Measurements from ENCODE around the gene CPNE4.

The CPNE4 gene

GRCh38 chr3:131526801-131527347 lies 507.9 kb downstream of the CPNE4 start:
- Histone ChIP-seq H4K20me1 (ENCODE audit: insufficient read depth) (no peaks in the 10 kb centered on the region), H3K4me1 (ENCODE audit: low read depth, poor library complexity, severe bottlenecking) (no peaks in the 10 kb centered on the region), H3K4me2 (no peak overlapping the region), H3K79me2 (ENCODE audit: insufficient read depth, low read depth) (no peaks in the 10 kb centered on the region), H2AFZ (ENCODE audit: low read depth) (no peak overlapping the region), H3K27ac (no peak overlapping the region), H3K9ac (no peak overlapping the region), H3K27me3 (ENCODE audit: insufficient read depth, low read depth) (no peaks in the 10 kb centered on the region), H3K4me3 (IDR thresholded peaks at IDR 0.05; ENCODE audit: insufficient read depth, low read depth, low read length) (no peak overlapping the region), H3K36me3 (ENCODE audit: insufficient read depth) (no peaks in the 10 kb centered on the region)
- TF ChIP-seq CTCF (conservative IDR thresholded peaks at IDR 0.05; ENCODE audit: low read depth, low read length): no peak

DNA sequence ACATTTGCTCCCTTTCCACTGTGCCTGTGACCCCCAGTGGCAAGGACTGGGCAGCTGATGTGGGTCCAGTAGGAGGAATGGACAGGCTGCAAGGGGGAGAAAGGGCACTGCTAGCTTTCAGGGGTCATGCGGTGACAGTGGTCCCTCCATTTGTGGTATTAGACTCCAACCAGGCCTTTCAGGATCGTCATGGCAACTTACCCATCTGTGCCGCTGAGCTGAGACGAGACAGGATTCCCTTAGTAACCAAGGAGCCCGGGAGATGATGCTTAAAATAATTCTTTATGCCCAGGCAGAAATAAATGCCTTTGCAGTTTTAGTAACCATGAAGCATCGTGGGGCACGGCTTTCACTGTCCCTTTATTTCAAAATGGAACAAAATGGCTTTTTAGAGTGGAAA lies 516.1 kb downstream of the CPNE4 start:
- Histone ChIP-seq H3K36me3 (ENCODE audit: insufficient read depth) (no peaks in the 10 kb centered on the region), H3K79me2 (ENCODE audit: insufficient read depth, low read depth) (no peaks in the 10 kb centered on the region), H3K4me3 (IDR thresholded peaks at IDR 0.05; ENCODE audit: insufficient read depth, low read depth, low read length) (no peak overlapping the region), H4K20me1 (ENCODE audit: insufficient read depth) (no peaks in the 10 kb centered on the region), H3K27me3 (ENCODE audit: insufficient read depth, low read depth) (no peaks in the 10 kb centered on the region), H3K4me1 (ENCODE audit: low read depth, poor library complexity, severe bottlenecking) (no peaks in the 10 kb centered on the region), H3K27ac (no peak overlapping the region), H3K4me2 (no peak overlapping the region), H3K9ac (no peak overlapping the region), H2AFZ (ENCODE audit: low read depth) (no peak overlapping the region)
- no peak for TF ChIP-seq CTCF (conservative IDR thresholded peaks at IDR 0.05; ENCODE audit: low read depth, low read length)

- H3K9ac ChIP-seq: no peak overlapping the region
- no peak overlapping the region for H2AFZ ChIP-seq (ENCODE audit: low read depth)
- H3K4me1 ChIP-seq (ENCODE audit: low read depth, poor library complexity, severe bottlenecking): peaks cover 14% of the 10 kb centered on the region
- H3K4me3 ChIP-seq (IDR thresholded peaks at IDR 0.05; ENCODE audit: insufficient read depth, low read depth, low read length): no peak overlapping the region
- H4K20me1 ChIP-seq (ENCODE audit: insufficient read depth): no peaks in the 10 kb centered on the region; the same call in 1 of the 2 replicates
- no peaks in the 10 kb centered on the region for H3K27me3 ChIP-seq (ENCODE audit: insufficient read depth, low read depth)
- no peak overlapping the region for H3K4me2 ChIP-seq
- H3K27ac ChIP-seq: no peak overlapping the region
- peaks cover 25% of the 10 kb centered on the region for H3K79me2 ChIP-seq (ENCODE audit: insufficient read depth, low read depth)
- peaks cover 3% of the 10 kb centered on the region; the same call in 1 of the 2 replicates for H3K36me3 ChIP-seq (ENCODE audit: insufficient read depth)
- no peak for TF ChIP-seq CTCF (conservative IDR thresholded peaks at IDR 0.05; ENCODE audit: low read depth, low read length)
Observed at GRCh38 chr3:131505421-131505820, 529.4 kb downstream of the CPNE4 start.

DNA sequence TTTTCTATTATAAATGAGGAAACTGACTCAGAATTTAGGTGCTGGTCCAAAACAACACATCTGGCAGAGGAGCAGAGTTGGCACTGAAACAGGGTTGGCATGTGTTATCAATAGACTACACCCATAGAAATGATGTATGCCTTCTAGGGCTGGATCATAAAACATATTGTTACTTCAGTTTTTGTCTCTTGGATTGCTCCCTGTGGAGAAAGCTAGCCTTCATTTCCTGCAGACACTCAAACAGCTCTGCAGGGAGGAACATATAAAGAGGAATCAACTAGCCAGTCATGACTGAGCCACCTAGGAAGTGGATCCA lies 531.5 kb downstream of the CPNE4 start:
- Histone ChIP-seq H3K27me3 (ENCODE audit: insufficient read depth, low read depth) (no peaks in the 10 kb centered on the region), H3K79me2 (ENCODE audit: insufficient read depth, low read depth) (peaks cover 37% of the 10 kb centered on the region), H3K9ac (peak overlapping the region; percentile 99; the same call in 1 of the 2 replicates), H3K36me3 (ENCODE audit: insufficient read depth) (peaks cover 16% of the 10 kb centered on the region; the same call in 1 of the 2 replicates), H3K4me1 (ENCODE audit: low read depth, poor library complexity, severe bottlenecking) (peaks cover 15% of the 10 kb centered on the region), H3K4me3 (IDR thresholded peaks at IDR 0.05; ENCODE audit: insufficient read depth, low read depth, low read length) (no peak overlapping the region), H3K4me2 (peak overlapping the region; percentile 95), H2AFZ (ENCODE audit: low read depth) (peak overlapping the region; percentile 80), H4K20me1 (ENCODE audit: insufficient read depth) (no peaks in the 10 kb centered on the region; the same call in 1 of the 2 replicates), H3K27ac (no peak overlapping the region; the same call in 1 of the 2 replicates)
- TF ChIP-seq CTCF (conservative IDR thresholded peaks at IDR 0.05; ENCODE audit: low read depth, low read length): no peak

All from KMS-11 (cell line).